Measurements from ENCODE around the gene TAS2R50. TPM values are rescaled to one million over a fixed set of nuclear protein-coding genes. Genes with fewer than 3 reads are reported as not detected.
A peak's percentile ranks its signal among the peaks of the same experiment; 100 is the strongest.

TAS2R50 gene
- total RNA-seq, 1 experiment from 2014 or later, result 0.24 TPM

DNA sequence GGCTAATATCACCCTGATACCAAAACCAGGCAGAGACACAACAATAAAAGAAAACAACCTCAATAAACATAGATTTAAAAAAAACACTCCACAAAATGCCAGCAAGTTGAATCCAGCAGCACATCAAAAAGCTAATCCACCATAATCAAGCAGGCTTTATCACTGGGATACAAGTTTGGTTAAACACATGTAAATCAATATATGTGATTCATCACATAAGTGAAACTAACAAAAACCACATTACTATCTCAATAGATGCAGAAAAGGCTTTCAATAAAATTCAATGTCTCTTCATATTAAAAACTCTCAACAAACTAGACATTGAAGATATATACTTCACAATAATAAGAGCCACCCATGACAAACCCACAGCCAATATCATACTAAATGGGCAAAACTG is 30.6 kb downstream of the TAS2R50 start:
- DNase-seq (ENCODE audit: low read depth), result no peak

- DNase-seq (ENCODE audit: low read depth), result no peak
Observed at GRCh38 chr12:10952645-10953044, 34.1 kb downstream of the TAS2R50 start.

GRCh38 chr12:10943167-10943566 is 43.5 kb downstream of the TAS2R50 start:
- no peak for DNase-seq (ENCODE audit: low read depth)

- peak; percentile 35 for DNase-seq (ENCODE audit: low read depth)
Observed at GRCh38 chr12:10941916-10942607, 44.6 kb downstream of the TAS2R50 start.

DNA sequence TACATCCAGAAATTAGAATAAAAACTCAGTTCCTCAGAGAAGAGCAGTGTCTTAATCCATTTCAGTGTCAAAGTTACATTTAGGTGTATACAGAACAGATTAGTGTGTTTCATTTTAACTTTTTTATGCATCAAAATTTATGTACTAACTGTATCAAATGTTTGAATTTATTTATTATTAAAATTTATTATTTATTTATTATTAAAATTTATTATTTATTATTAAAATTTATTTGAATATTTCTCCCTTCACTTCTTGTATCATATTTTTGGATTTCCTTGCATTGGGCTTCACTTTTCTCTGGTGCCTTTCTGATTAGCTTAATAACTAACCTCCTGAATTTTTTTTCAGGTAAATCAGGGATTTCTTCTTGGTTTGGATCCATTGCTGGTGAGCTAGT is 45.3 kb downstream of the TAS2R50 start:
- DNase-seq (ENCODE audit: low read depth), result no peak

- peak; percentile 15 for DNase-seq (ENCODE audit: low read depth)
Observed at GRCh38 chr12:10940389-10940788, 46.3 kb downstream of the TAS2R50 start.

- no peak for DNase-seq (ENCODE audit: low read depth)
Observed at GRCh38 chr12:10939163-10939562, 47.5 kb downstream of the TAS2R50 start, which contains the start of gene TAS2R14. Gene TAS2R14 (minus strand): TSS chr12:10939263. CDS start chr12:10939207, 56 bp downstream.

DNA sequence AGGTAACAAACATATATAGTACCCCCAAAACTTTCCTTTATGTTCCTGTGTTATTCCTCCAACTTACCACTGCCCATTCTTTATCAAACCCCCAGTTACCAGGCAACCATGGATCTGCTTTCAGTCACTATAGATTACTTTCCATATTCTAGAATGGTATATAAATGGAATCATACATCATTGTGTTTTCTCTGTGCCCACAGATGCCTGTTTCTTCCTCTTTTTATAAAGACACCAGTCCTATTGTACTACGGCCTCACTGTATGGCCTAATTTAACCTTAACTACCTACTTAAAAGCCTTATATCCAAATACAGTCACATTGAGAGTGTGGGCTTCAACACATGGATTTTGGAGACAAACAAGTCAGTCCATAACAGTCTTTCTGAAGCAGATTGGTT is 50.2 kb downstream of the TAS2R50 start:
- no peak for DNase-seq (ENCODE audit: low read depth)

Other genes starting within 250 kb of the TAS2R50 start
- not detected in 2 replicates for gene TAS2R7, start 184.3 kb downstream of the TAS2R50 start, total RNA-seq (2014; rRNA removed; shearing (Covaris generic))
- 0.20 TPM in 1 of 2 replicates, not detected in the other for gene TAS2R8, start 179.6 kb downstream of the TAS2R50 start, total RNA-seq (2014; rRNA removed; shearing (Covaris generic))
- not detected in 2 replicates for gene TAS2R9, start 176.7 kb downstream of the TAS2R50 start, total RNA-seq (2014; rRNA removed; shearing (Covaris generic))
- 0.60 and 0.68 TPM in 2 replicates for gene TAS2R10, start 160.6 kb downstream of the TAS2R50 start, total RNA-seq (2014; rRNA removed; shearing (Covaris generic))
- 1.3 and 2.2 TPM in 2 replicates for gene PRR4, start 137.4 kb downstream of the TAS2R50 start, total RNA-seq (2014; rRNA removed; shearing (Covaris generic))
- gene PRH1, start 102.7 kb downstream of the TAS2R50 start, total RNA-seq (2014; rRNA removed; shearing (Covaris generic)), result 3.5 and 10.7 TPM in 2 replicates
- gene TAS2R13, start 77.3 kb downstream of the TAS2R50 start, total RNA-seq (2014; rRNA removed; shearing (Covaris generic)), result 0.20 and 0.48 TPM in 2 replicates
- not detected in 2 replicates for gene PRH2, start 57.7 kb downstream of the TAS2R50 start, total RNA-seq (2014; rRNA removed; shearing (Covaris generic))
- gene TAS2R14, start 47.6 kb downstream of the TAS2R50 start, total RNA-seq (2014; rRNA removed; shearing (Covaris generic)), result 0.98 and 1.9 TPM in 2 replicates
- 0.24 and 0.68 TPM in 2 replicates for gene TAS2R20, start 11.4 kb upstream of the TAS2R50 start, total RNA-seq (2014; rRNA removed; shearing (Covaris generic))
- 0.24 TPM in 1 of 2 replicates, not detected in the other for gene TAS2R19, start 35.7 kb upstream of the TAS2R50 start, total RNA-seq (2014; rRNA removed; shearing (Covaris generic))
- 1.1 and 1.2 TPM in 2 replicates for gene TAS2R31, start 44.5 kb upstream of the TAS2R50 start, total RNA-seq (2014; rRNA removed; shearing (Covaris generic))
- gene TAS2R46, start 75.4 kb upstream of the TAS2R50 start, total RNA-seq (2014; rRNA removed; shearing (Covaris generic)), result not detected in 2 replicates
- 0.36 and 0.39 TPM in 2 replicates for gene TAS2R43, start 105.4 kb upstream of the TAS2R50 start, total RNA-seq (2014; rRNA removed; shearing (Covaris generic))
- 0.60 and 0.98 TPM in 2 replicates for gene TAS2R30, start 147.7 kb upstream of the TAS2R50 start, total RNA-seq (2014; rRNA removed; shearing (Covaris generic))
- gene SMIM10L1, start 184.3 kb upstream of the TAS2R50 start, total RNA-seq (2014; rRNA removed; shearing (Covaris generic)), result 7.9 and 10.2 TPM in 2 replicates
- gene TAS2R42, start 200.0 kb upstream of the TAS2R50 start, total RNA-seq (2014; rRNA removed; shearing (Covaris generic)), result not detected in 2 replicates